GM19328 (cell line): ENCODE measurements around the gene ZSCAN30.

Experiments
- ATAC-seq: cut with Tn5 transposase; IDR thresholded peaks from one replicate; pipeline ENCODE4 v1.9.1; 2021; ENCODE audit warnings: mild to moderate bottlenecking, moderate library complexity; ENCODE audit not compliant: unreplicated experiment

The ZSCAN30 gene

GRCh38 chr18:35282353-35282752 is 7.7 kb downstream of the ZSCAN30 start:
- ATAC-seq = no peak

GRCh38 chr18:35278969-35279368 is 11.1 kb downstream of the ZSCAN30 start:
- ATAC-seq = no peak

DNA sequence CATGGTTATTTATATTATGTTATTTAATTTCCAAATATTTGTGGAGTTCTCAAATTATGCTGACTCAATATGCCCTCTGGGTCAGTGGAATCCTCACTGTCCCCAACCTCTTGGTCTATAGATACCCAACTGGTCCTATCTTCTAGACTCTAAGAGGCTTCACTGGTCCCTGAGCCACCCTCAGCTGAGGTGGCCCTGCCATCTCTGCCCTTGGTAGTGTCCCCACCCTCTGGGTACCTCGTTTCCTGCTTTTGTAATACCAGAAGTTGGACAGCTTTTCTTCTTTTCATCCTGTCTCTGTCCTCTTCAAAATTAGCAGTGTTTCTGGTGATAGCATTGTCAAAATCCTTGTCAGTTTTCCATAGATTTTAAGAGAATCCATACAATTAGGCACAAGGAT is 11.9 kb downstream of the ZSCAN30 start:
- no peak for ATAC-seq

- ATAC-seq = no peak
Measured at GRCh38 chr18:35277633-35278032, 12.4 kb downstream of the ZSCAN30 start.

DNA sequence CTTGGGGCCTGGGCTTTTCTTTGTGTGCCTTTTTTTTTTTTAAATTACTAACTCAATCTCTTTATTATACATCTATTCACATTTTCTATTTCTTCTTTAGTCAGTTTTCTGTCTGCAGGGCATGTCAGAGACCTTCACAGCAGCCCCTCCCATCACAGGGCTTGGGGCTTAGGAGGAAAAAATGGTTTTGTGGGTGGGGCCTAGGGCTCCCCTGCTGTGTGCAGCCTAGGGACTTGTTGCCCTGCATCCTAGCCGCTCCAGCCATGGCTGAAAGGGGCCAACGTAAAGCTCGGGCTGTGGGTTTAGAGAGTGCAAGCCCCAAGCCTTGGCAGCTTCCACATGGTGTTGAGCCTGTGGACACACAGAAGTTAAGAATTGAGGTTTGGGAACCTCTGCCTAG is 13.8 kb downstream of the ZSCAN30 start:
- no peak for ATAC-seq

DNA sequence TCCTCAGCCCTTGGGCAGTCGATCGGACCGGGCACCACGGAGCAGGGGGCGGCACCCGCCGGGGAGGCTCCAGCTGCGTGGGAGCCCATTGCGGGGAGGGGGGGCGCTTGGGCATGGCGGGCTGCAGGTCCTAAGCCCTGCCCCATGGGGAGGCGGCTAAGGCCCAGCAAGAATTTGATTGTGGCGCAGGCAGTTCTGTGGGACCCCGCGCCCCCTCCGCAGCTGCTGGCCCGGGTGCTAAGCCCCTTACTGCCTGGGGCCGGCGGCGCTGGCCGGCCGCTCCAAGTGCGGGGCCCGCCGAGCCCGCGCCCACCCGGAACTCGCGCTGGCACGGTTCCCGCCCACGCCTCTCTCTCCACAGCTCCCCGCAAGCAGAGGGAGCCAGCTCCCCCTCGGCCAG is 18.4 kb downstream of the ZSCAN30 start:
- ATAC-seq = no peak

DNA sequence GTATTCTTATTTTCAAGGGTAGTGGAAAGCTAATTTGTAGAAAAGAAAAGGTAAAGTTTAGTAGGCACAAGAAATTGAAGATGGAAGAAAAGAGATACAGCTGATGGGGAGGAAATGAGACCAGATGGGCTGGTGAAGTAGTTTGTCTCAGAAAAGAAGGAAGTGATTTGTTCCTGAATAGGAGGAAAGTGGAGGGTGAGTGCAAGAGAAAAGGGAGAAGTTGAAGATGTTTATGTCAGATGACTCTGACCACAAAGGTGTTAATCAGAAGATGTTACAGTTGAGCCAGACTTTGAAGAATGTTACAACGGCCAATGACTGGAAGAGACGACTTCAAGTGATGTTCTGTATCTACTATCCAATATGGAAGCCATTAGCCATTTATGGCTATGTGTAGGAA is 21.2 kb downstream of the ZSCAN30 start:
- ATAC-seq = no peak

DNA sequence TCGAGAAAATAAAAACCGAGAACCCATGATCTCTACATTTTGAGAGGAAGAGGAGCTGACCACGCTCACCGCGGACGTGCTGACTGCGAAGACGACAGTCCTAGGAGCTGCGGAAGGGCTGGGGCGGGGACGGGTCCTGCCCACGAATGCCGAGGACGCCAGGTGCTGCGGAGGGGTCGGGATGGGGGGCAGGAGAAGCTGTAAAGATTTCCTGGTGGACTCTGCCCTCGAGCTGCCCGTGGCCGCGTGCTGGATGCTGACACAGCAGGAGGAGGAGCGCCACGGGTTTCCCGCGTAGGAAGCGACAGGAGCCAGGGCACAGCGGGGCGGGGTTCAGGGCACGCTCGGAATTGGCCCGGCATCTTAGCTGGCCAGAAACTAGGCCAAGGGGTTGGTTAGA is 22.2 kb downstream of the ZSCAN30 start:
- no peak for ATAC-seq

DNA sequence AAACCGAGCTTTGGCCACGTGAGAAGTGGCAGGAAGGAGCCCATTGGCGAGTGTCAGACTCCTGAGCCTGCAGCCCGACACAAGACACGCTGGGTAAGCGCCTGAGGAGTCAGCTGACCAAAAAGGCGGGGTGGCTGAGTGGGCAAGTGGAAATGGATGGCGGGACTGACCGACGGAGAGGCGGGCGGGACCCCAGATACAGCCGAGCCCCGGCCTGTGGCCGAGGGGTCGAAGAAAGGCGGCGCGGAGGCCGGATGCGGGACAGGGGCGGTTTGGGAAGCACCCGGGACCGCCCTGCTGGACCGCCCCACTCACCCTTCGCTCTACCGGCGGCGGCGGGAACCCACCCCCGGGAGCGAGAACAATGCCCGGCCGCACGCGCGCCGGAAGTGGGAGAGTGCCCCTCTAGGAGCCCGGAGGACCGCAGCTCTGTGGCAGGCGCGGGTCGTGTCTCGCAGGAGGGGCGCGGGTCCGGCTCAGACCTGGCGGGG is 22.8 kb downstream of the ZSCAN30 start:
- ATAC-seq = no peak

DNA sequence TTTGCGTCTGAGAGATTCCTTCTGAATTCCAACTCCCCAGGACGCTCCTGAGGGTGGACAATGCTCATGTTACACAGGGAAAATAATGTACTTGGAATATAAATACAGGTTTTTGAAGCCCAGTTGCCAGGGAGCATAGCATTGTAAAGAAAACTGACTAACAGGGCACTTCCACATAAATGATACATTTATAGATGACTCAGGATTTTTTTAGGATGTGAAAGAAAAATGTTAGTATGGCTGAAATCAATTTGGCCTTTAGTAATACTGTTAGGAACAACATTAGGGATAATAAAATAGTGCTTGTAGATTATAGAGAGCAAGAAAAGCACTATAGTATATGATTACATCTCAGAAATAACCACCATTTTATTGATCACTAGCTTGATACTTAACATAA is 25.6 kb downstream of the ZSCAN30 start:
- no peak for ATAC-seq

GRCh38 chr18:35256947-35257346 is 33.1 kb downstream of the ZSCAN30 start:
- no peak for ATAC-seq

- no peak for ATAC-seq
Measured at GRCh38 chr18:35253655-35254287, 36.3 kb downstream of the ZSCAN30 start.

DNA sequence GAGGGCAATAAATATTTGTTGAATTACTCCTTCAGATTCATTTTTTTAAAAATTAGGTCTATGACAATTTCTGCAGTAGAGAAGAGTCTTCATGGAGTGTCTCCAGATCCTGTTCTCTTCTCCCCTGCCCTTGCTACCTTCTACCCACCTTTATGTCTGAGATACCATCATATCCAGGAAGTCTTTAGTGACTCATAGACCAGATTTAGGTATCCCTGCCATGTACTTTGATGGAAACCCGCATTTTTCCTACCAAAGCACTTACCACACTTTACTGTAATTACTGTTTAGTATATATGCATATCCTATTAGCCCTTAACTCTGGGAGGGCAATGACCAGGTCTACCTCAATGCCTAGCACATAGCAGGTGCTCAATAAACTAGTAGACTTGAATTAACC is 37.6 kb downstream of the ZSCAN30 start:
- ATAC-seq = no peak

DNA sequence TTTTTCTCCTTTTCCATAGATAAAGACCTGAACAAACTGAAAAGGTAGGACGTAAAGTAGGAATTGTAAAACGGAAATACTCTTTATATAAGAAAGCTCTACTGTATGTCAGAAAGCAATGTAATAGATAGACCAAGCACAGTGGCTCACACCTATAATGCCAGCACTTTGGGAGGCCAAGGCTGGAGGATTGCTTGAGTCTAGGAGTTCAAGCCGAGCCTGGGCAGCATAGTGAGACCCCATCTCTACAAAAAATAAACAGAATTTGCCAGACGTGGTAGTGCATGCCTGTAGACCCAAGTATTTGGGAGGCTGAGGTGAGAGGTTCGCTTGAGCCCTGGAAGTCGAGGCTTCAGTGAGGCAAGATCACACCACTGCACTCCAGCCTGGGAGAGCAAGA is 41.6 kb downstream of the ZSCAN30 start:
- no peak for ATAC-seq

- no peak for ATAC-seq
Measured at GRCh38 chr18:35247412-35248249, 42.4 kb downstream of the ZSCAN30 start.

GRCh38 chr18:35246831-35247230 is 43.2 kb downstream of the ZSCAN30 start:
- ATAC-seq = no peak

- ATAC-seq = no peak
Measured at GRCh38 chr18:35245719-35246317, 44.2 kb downstream of the ZSCAN30 start.

DNA sequence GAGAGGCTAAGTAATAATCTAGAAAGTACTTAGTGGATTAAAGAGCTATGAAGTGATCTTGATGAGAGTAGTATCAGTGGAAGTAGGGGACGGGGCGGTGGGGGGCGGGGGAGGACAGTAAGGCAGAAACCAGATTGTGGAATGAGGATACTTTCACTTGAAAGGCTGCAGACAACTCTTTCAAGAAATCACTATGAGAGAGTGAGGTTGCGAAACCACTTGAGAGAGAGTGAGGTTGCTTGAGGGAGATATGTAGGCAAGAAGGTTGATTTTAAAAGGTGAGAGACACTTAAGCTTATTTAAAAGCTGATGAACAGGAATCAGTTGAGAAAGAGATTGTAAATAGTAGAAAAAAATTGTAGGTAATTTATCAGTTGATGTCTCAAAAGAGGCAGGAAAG is 45.4 kb downstream of the ZSCAN30 start:
- ATAC-seq = no peak

DNA sequence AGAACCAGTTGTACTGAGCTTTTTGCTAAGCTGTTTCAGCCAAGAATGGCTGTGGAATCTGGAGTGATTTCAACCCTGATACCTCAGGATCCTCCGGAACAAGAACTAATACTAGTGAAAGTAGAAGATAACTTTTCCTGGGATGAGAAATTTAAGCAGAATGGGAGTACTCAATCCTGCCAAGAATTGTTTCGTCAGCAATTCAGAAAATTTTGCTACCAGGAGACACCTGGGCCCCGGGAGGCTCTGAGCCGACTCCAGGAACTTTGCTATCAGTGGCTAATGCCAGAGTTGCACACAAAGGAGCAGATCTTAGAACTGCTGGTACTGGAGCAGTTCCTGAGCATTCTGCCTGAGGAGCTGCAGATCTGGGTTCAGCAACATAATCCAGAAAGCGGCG is 47.6 kb downstream of the ZSCAN30 start:
- ATAC-seq = no peak

- ATAC-seq = no peak
Measured at GRCh38 chr18:35241448-35241804, 48.6 kb downstream of the ZSCAN30 start.

- ATAC-seq = peak; percentile 99
Measured at GRCh38 chr18:35240664-35241447, 49.2 kb downstream of the ZSCAN30 start, which contains the start of gene ZNF397. ZNF397 (plus strand) TSS chr18:35241034; CDS start chr18:35242471, 1,437 bp downstream.
